Trophoblast cell (in vitro differentiated cells and primary cell): ENCODE data around the gene CCL22.
"Not testable (repeated sequence)": the region's sequence is repeated elsewhere in the genome, so short reads cannot be mapped to it uniquely, and the experiment has no call there.

Experiments
- DNase-seq, 2 donors: peaks; one replicate each; pipeline ENCODE4 v3.0.0-alpha.2; 2016
- H2AFZ ChIP-seq: 2 replicates; pipeline ENCODE4 v1.6.1; 2013; ENCODE audit warnings: low read length, moderate library complexity, mild to moderate bottlenecking; ENCODE audit not compliant: insufficient read depth, poor library complexity
- H2AK5ac ChIP-seq: 2 replicates; pipeline ENCODE4 v1.6.1; 2013; ENCODE audit warnings: mild to moderate bottlenecking, low read length
- H2BK120ac ChIP-seq: 2 replicates; pipeline ENCODE4 v1.6.1; 2013; ENCODE audit warnings: low read length, mild to moderate bottlenecking, moderate library complexity; ENCODE audit not compliant: insufficient read depth, poor library complexity
- H2BK12ac ChIP-seq: 2 replicates; pipeline ENCODE4 v1.6.1; 2013; ENCODE audit warnings: mild to moderate bottlenecking, low read length, moderate library complexity
- H2BK5ac ChIP-seq: 2 replicates; pipeline ENCODE4 v1.6.1; 2013; ENCODE audit warnings: low read length, low read depth, moderate library complexity, mild to moderate bottlenecking; ENCODE audit not compliant: poor library complexity
- H3K14ac ChIP-seq: 2 replicates; pipeline ENCODE4 v1.6.1; 2013; ENCODE audit warnings: mild to moderate bottlenecking, low read length
- H3K18ac ChIP-seq: 2 replicates; pipeline ENCODE4 v1.6.1; 2013; ENCODE audit warnings: mild to moderate bottlenecking, low read length
- H3K23ac ChIP-seq: 2 replicates; pipeline ENCODE4 v1.6.1; 2013; ENCODE audit warnings: low read length
- H3K27ac ChIP-seq: 2 replicates; pipeline ENCODE4 v1.5.1; 2013; ENCODE audit warnings: low read depth, mild to moderate bottlenecking, inconsistent platforms, low read length, moderate library complexity
- H3K27me3 ChIP-seq: 2 replicates; pipeline ENCODE4 v1.6.1; 2013; ENCODE audit warnings: inconsistent platforms, mild to moderate bottlenecking, low read length, moderate library complexity; ENCODE audit not compliant: insufficient read depth
- H3K36me3 ChIP-seq, 2 experiments: 1 replicate in 1 of 2; 2 replicates in 1 of 2; pipeline ENCODE4 v1.6.1; 2013; ENCODE audit warnings: low read length in 2 of 2, mild to moderate bottlenecking in 2 of 2, moderate library complexity in 1 of 2; ENCODE audit not compliant: insufficient read depth in 2 of 2, control insufficient read depth in 1 of 2
- H3K4ac ChIP-seq: 2 replicates; pipeline ENCODE4 v1.6.1; 2013; ENCODE audit warnings: low read depth, mild to moderate bottlenecking, low read length, moderate library complexity
- H3K4me1 ChIP-seq, 2 experiments: 1 replicate in 1 of 2; 2 replicates in 1 of 2; pipeline ENCODE4 v1.6.1; 2013; ENCODE audit warnings: low read length in 2 of 2, mild to moderate bottlenecking in 2 of 2, moderate library complexity in 1 of 2; ENCODE audit not compliant: insufficient read depth in 2 of 2, control insufficient read depth in 1 of 2
- H3K4me2 ChIP-seq: 2 replicates; pipeline ENCODE4 v1.6.1; 2013; ENCODE audit warnings: inconsistent platforms, mild to moderate bottlenecking, low read length, moderate library complexity
- H3K4me3 ChIP-seq: 2 replicates; pipeline ENCODE4 v1.5.1; 2013; ENCODE audit warnings: mild to moderate bottlenecking, low read depth, low read length, inconsistent platforms
- H3K79me1 ChIP-seq: one replicate; pipeline ENCODE4 v1.6.1; 2013; ENCODE audit warnings: low read length
- H3K79me2 ChIP-seq: 2 replicates; pipeline ENCODE4 v1.6.1; 2013; ENCODE audit warnings: low read length, mild to moderate bottlenecking; ENCODE audit not compliant: control insufficient read depth, insufficient read depth, poor library complexity
- H3K9ac ChIP-seq: 2 replicates; pipeline ENCODE4 v1.6.1; 2013; ENCODE audit warnings: mild to moderate bottlenecking, low read length
- H3K9me3 ChIP-seq: 2 replicates; pipeline ENCODE4 v1.6.1; 2013; ENCODE audit warnings: low read depth, mild to moderate bottlenecking, control low read depth, inconsistent platforms, low read length; ENCODE audit not compliant: insufficient read depth
- H4K12ac ChIP-seq: 2 replicates; pipeline ENCODE4 v1.6.1; 2013; ENCODE audit warnings: low read depth, mild to moderate bottlenecking, low read length, moderate library complexity
- H4K8ac ChIP-seq: 2 replicates; pipeline ENCODE4 v1.6.1; 2013; ENCODE audit warnings: low read depth, mild to moderate bottlenecking, low read length, moderate library complexity
- H4K91ac ChIP-seq: one replicate; pipeline ENCODE4 v1.6.1; 2013; ENCODE audit warnings: low read depth, mild to moderate bottlenecking, low read length, moderate library complexity
- WGBS: extraction: QIAGEN DNeasy Blood & Tissue Kit; methylation state at CpG from one replicate; pipeline ENCODE4 v1.1.7; 2013; ENCODE audit warnings: missing lambda C conversion rate; ENCODE audit not compliant: insufficient read length, insufficient coverage; ENCODE audit errors: extremely low coverage; 5-methylcytosine and 5-hydroxymethylcytosine counted together

The CCL22 gene

GRCh38 chr16:57396786-57397185, 38.2 kb downstream of the CCL22 start:
- Histone ChIP-seq H4K91ac (no peak overlapping the region), H3K4me1 (no peaks in the 10 kb centered on the region), H3K27me3 (no peaks in the 10 kb centered on the region), H3K4ac (no peak overlapping the region), H3K9me3 (no peaks in the 10 kb centered on the region), H2BK5ac (no peak overlapping the region), H3K14ac (no peak overlapping the region), H3K9ac (no peak overlapping the region), H3K4me2 (no peak overlapping the region), H2AFZ (no peak overlapping the region), H3K18ac (no peak overlapping the region), H2BK12ac (no peak overlapping the region), H3K27ac (no peak overlapping the region), H2AK5ac (no peak overlapping the region), H3K79me1 (no peaks in the 10 kb centered on the region), H2BK120ac (no peak overlapping the region), H3K79me2 (no peaks in the 10 kb centered on the region), H3K4me3 (no peak overlapping the region), H4K12ac (no peak overlapping the region), H4K8ac (no peak overlapping the region), H3K23ac (no peak overlapping the region), H3K36me3 (no peaks in the 10 kb centered on the region)
- DNase-seq, result no peak
- WGBS, result no CpG with 5 or more reads among the region's 4 CpGs

- not testable (repeated sequence) for H3K4me1 ChIP-seq, H3K9ac ChIP-seq, H3K27me3 ChIP-seq, DNase-seq, H3K79me2 ChIP-seq, H4K8ac ChIP-seq, H3K9me3 ChIP-seq, H3K23ac ChIP-seq, H2AFZ ChIP-seq, H3K4ac ChIP-seq, H2BK120ac ChIP-seq, H3K27ac ChIP-seq, H2AK5ac ChIP-seq, H3K36me3 ChIP-seq, H3K4me3 ChIP-seq, H3K14ac ChIP-seq, H4K12ac ChIP-seq, H3K18ac ChIP-seq, H4K91ac ChIP-seq, H3K4me2 ChIP-seq, H2BK5ac ChIP-seq, H3K79me1 ChIP-seq, H2BK12ac ChIP-seq
- WGBS, result no CpG with 5 or more reads among the region's 4 CpGs
These were observed 38.9 kb downstream of the CCL22 start for GRCh38 chr16:57397493-57397892.

- Histone ChIP-seq H3K9ac (no peak overlapping the region), H3K4me1 (no peaks in the 10 kb centered on the region), H3K23ac (no peak overlapping the region), H3K79me1 (no peaks in the 10 kb centered on the region), H2AK5ac (no peak overlapping the region), H4K91ac (no peak overlapping the region), H3K4ac (no peak overlapping the region), H3K79me2 (no peaks in the 10 kb centered on the region), H4K8ac (no peak overlapping the region), H3K14ac (no peak overlapping the region), H3K27ac (no peak overlapping the region), H2BK120ac (no peak overlapping the region), H2BK5ac (no peak overlapping the region), H3K4me2 (no peak overlapping the region), H4K12ac (no peak overlapping the region), H3K9me3 (no peaks in the 10 kb centered on the region), H3K18ac (no peak overlapping the region), H3K4me3 (no peak overlapping the region), H3K36me3 (no peaks in the 10 kb centered on the region), H2BK12ac (no peak overlapping the region), H2AFZ (no peak overlapping the region), H3K27me3 (no peaks in the 10 kb centered on the region)
- WGBS, result no CpG with 5 or more reads among the region's 7 CpGs
- no peak for DNase-seq
These were observed 43.5 kb downstream of the CCL22 start for GRCh38 chr16:57401943-57402640.

- no CpG with 5 or more reads among the region's 17 CpGs for WGBS
- Histone ChIP-seq H3K36me3 (no peaks in the 10 kb centered on the region), H3K79me1 (no peaks in the 10 kb centered on the region), H3K4me1 (no peaks in the 10 kb centered on the region), H4K91ac (no peak within 1 kb of the TSS), H4K8ac (no peak within 1 kb of the TSS), H3K4ac (no peak within 1 kb of the TSS), H2BK12ac (no peak within 1 kb of the TSS), H3K9ac (no peak within 1 kb of the TSS), H3K79me2 (no peaks in the 10 kb centered on the region), H2AK5ac (no peak within 1 kb of the TSS), H3K23ac (no peak within 1 kb of the TSS), H3K4me3 (no peak within 1 kb of the TSS), H3K27me3 (no peaks in the 10 kb centered on the region), H3K27ac (no peak within 1 kb of the TSS), H3K9me3 (no peaks in the 10 kb centered on the region), H2BK5ac (no peak within 1 kb of the TSS), H3K14ac (no peak within 1 kb of the TSS), H2BK120ac (no peak within 1 kb of the TSS), H3K18ac (no peak within 1 kb of the TSS), H2AFZ (no peak within 1 kb of the TSS), H3K4me2 (no peak within 1 kb of the TSS), H4K12ac (no peak within 1 kb of the TSS)
- no peak for DNase-seq
These were observed 45.6 kb downstream of the CCL22 start, which contains the start of gene CCL17 for GRCh38 chr16:57403965-57404817. Gene CCL17 (plus strand): TSS chr16:57404767. CDS start chr16:57413933, 9,166 bp downstream.
